ENCODE data around the gene KIRREL3.

DNA sequence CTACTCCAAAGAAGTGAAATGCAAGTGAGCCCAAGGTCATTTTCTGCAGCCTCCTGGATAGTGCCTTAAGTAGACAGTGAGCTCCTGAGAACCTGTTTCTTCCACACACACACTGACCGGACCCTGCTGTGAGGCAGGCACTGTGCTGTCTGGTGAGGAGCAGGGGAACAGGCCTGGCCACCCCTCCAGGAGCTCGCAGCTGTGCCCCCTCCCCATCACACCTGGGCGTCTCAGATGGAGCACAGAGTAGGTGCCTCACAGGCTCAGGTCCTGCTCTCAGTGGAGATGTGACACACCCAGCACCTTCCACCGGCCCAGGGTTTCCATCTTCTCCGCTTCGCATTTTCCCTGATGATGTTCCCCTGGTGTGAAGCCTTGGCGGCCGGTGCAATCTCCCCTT, 470.2 kb downstream of the KIRREL3 start:
- TF ChIP-seq POLR2A (IDR thresholded peaks at IDR 0.05) (no peak), POLR2AphosphoS5 (IDR thresholded peaks at IDR 0.05) (no peak)

Measured in prostate gland (tissue), 1 donor.